Activated T-helper 1 cell treated with anti-CD3 and anti-CD28 coated beads, Interleukin-12 subunit alpha, Interleukin-12 subunit beta, Interleukin-2, Interleukin-4 antibody, amounts not matched to agents 30 ng/mL and 10 ng/mL and 1 ng/mL, durations not matched to agents 14 hours and 24 hours and 36 hours (primary cell): ENCODE results near the gene SESN2. TPM values are rescaled to one million over a fixed set of nuclear protein-coding genes. Genes with fewer than 3 reads are reported as not detected.
"Not testable (repeated sequence)": the region's sequence is repeated elsewhere in the genome, so short reads cannot be mapped to it uniquely, and the experiment has no call there.

Source experiments
- DNase-seq: peaks from one replicate; pipeline ENCODE4 v3.0.0; 2021; ENCODE audit warnings: low spot score
- H3K27ac Mint-ChIP-seq: one replicate; pipeline ENCODE4 v1.8.0; 2021; ENCODE audit warnings: mild to moderate bottlenecking, mixed read lengths
- H3K27me3 Mint-ChIP-seq: one replicate; pipeline ENCODE4 v1.8.0; 2022; ENCODE audit warnings: mild to moderate bottlenecking, moderate library complexity, mixed read lengths; ENCODE audit not compliant: insufficient read depth
- H3K36me3 Mint-ChIP-seq: one replicate; pipeline ENCODE4 v1.8.0; 2021; ENCODE audit warnings: low read depth, mixed read lengths
- H3K4me1 Mint-ChIP-seq: one replicate; pipeline ENCODE4 v1.8.0; 2021; ENCODE audit warnings: low read depth, mixed read lengths
- H3K4me3 Mint-ChIP-seq: one replicate; pipeline ENCODE4 v1.8.0; 2021; ENCODE audit warnings: mild to moderate bottlenecking, moderate library complexity, mixed read lengths
- H3K9me3 Mint-ChIP-seq: one replicate; pipeline ENCODE4 v1.8.0; 2021; ENCODE audit warnings: mixed read lengths
- intact Hi-C: fragments of 100-400 bp; cut with micrococcal nuclease; formaldehyde crosslinking; loops from one replicate; pipeline ENCODE4 v1.15.1; 2024
- total RNA-seq: library from RNA; stranded (reverse); gene quantifications from 2 replicates; pipeline ENCODE4 v1.2.3, GENCODE V29; 2022

Gene SESN2
- total RNA-seq, 1 donor from 2014 or later, result 19.3 TPM

DNA sequence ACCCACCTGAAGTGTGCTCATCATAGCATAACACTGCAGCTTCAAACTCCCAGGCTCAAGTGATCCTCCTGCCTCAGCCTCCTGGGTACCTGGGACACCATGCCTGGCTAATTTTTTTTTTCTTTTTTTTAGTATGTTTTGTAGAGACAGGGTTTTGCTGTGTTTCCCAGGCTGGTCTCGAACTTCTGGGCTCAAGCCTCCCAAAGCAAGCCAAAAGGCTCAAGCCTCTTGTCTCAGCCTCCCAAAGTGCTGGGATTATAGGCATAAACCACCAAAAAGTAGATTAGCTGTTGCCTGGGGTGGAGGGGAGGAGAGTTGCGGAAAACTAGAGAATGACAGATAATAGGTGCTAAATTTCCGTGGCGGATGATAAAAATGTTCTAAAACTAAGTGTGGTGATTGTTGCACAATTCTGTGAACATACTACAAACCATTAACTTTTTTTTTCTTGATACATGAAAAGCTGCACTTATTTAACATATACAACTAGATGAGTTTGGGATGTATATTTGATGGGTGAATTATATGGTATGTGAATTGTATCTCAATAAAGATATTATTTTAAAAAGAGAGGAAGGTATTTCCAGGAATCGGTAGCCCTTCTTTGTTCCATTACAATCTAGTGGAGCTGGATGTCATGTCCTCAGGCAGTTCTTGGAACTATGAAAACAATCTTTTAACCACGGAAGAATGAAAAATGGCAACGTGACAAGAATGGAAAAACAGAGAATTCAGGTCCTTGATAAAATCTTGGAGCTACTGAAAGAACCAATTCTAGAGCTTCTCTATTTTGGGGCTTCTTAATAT lies 42.3 kb downstream of the SESN2 start:
- H3K9me3 Mint-ChIP-seq, result no peaks in the 10 kb centered on the region
- no peak overlapping the region for H3K4me3 Mint-ChIP-seq
- intact Hi-C loops, result no loop called here
- peaks cover 7% of the 10 kb centered on the region for H3K27me3 Mint-ChIP-seq
- H3K36me3 Mint-ChIP-seq, result no peaks in the 10 kb centered on the region
- no peak for DNase-seq
- H3K27ac Mint-ChIP-seq, result no peak overlapping the region
- H3K4me1 Mint-ChIP-seq, result peaks cover 19% of the 10 kb centered on the region

DNA sequence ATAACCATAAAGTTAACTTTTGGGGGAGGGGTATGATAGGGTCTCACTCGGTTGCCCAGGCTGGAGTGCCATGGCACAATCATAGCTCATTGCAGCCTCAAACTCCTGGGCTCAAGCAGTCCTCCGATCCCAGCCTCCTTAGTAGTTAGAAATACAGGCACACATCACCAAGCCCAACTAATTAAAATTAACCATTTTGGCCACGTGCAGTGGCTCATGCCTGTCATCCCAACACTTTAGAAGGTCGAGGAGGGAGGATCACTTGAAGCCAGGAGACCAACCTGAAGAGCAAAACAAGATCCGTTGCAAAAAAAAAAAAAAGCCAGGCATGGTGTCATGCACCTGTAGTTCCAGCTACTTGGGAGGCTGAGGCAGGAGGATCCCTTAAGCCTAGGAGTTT lies 42.9 kb downstream of the SESN2 start:
- no peaks in the 10 kb centered on the region for H3K36me3 Mint-ChIP-seq
- DNase-seq, result no peak
- H3K4me3 Mint-ChIP-seq, result no peak overlapping the region
- peaks cover 5% of the 10 kb centered on the region for H3K27me3 Mint-ChIP-seq
- intact Hi-C loops, result no loop called here
- H3K27ac Mint-ChIP-seq, result no peak overlapping the region
- H3K9me3 Mint-ChIP-seq, result no peaks in the 10 kb centered on the region
- peaks cover 12% of the 10 kb centered on the region for H3K4me1 Mint-ChIP-seq

DNA sequence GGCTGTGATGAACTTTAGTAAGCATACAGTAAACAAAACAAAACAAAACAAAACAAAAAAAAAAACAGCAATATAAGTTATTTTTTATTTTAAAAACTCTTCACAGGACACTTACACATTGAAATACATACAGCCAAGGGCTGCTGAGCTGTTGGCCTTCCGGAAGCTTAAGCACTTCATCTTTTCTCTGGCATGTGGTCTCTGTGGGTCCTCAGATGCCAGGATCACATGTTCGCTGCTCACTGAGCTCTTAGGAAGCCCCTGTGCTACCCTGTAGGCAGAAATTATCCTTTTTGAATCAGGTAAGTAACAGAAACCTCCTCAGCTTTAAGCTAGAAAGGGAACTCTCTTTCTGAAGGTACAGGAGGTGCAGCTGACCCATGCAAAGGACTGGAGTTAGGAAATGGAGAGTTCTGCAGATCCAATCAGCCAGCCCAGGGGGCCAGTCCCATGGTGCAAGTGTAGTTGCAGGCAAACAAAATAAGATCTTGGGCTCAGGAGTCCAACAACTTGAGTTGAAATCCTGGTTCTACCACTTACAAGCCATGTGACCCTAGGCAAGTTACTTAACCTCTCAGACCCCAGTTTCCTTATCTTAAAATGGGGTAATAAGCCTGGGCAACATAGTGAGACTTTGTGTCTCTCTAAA lies 47.1 kb downstream of the SESN2 start:
- Mint-ChIP-seq H3K4me1 (no peaks in the 10 kb centered on the region), H3K9me3 (no peaks in the 10 kb centered on the region), H3K36me3 (no peaks in the 10 kb centered on the region), H3K27me3 (peaks cover 5% of the 10 kb centered on the region), H3K4me3 (no peak overlapping the region), H3K27ac (no peak overlapping the region)
- DNase-seq, result no peak
- intact Hi-C loops, result no loop called here

DNA sequence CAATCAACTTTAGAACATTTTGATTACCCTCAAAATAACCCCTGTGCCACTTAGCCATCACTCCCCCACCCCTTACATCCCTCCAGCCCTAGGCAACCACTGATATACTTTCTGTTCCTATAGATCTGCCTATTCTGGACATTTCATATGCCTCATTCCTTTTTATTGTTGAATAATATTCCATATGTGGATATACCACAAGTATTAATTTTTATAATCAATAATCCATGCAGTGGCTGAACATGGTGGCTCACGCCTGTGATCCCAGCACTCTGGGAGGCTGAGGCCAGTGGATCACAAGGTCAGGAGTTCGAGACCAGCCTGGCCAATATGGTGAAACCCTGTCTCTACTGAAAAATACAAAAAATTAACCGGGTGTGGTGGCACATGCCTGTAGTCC lies 49.4 kb downstream of the SESN2 start:
- Mint-ChIP-seq H3K4me3 (no peak overlapping the region), H3K9me3 (no peaks in the 10 kb centered on the region), H3K36me3 (no peaks in the 10 kb centered on the region), H3K27me3 (peaks cover 1% of the 10 kb centered on the region), H3K4me1 (no peaks in the 10 kb centered on the region), H3K27ac (no peak overlapping the region)
- intact Hi-C loops, result no loop called here
- DNase-seq, result no peak

GRCh38 chr1:28309702-28310101 lies 50.4 kb downstream of the SESN2 start:
- no peak overlapping the region for H3K27ac Mint-ChIP-seq
- H3K4me3 Mint-ChIP-seq, result no peak overlapping the region
- H3K4me1 Mint-ChIP-seq, result no peaks in the 10 kb centered on the region
- H3K27me3 Mint-ChIP-seq, result peaks cover 1% of the 10 kb centered on the region
- DNase-seq, result no peak
- H3K36me3 Mint-ChIP-seq, result no peaks in the 10 kb centered on the region
- intact Hi-C loops, result no loop called here
- no peaks in the 10 kb centered on the region for H3K9me3 Mint-ChIP-seq

DNA sequence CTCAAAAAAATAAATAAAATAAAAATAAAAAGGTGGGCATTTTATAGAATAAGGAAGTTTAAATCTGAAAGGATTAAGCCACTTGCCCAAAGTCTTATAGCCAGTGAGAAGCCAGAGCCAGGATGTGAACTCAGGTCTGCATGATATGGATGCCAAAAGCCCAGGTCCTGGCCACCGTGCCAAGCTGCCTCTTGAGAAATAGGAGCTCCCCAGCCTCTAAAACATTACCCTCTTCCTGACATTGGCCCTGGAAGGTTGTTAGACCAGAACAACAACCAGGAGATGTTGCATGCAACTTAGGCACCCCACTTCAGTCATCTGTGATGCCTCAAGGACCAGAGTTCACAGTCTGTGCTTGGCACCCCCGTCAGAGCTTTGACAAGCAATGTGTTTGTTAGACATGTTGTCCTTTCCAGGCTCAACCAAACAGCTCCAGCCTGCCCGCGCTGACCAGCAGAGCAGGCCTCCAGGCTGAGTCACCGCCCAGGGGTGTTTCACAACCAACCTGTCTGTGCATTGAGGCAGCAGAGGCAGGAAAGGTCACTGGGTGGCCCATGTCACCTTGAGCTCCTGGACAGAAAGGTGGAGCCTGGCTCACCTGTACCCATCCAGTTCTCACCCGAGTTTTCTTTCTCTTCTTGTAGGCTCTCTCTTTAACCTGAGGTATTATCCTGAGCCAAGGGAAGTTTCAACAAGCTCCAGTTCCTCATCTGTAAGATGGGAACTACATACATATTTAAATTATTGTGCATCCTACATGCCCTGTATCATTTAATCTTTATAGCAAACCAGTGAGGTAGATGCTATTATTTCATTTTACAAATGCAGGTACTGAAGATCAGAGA lies 54.6 kb downstream of the SESN2 start:
- H3K27ac Mint-ChIP-seq, result no peak overlapping the region
- no peaks in the 10 kb centered on the region for H3K4me1 Mint-ChIP-seq
- DNase-seq, result no peak
- H3K9me3 Mint-ChIP-seq, result no peaks in the 10 kb centered on the region
- H3K36me3 Mint-ChIP-seq, result no peaks in the 10 kb centered on the region
- no peaks in the 10 kb centered on the region for H3K27me3 Mint-ChIP-seq
- no peak overlapping the region for H3K4me3 Mint-ChIP-seq
- intact Hi-C loops, result no loop called here

DNA sequence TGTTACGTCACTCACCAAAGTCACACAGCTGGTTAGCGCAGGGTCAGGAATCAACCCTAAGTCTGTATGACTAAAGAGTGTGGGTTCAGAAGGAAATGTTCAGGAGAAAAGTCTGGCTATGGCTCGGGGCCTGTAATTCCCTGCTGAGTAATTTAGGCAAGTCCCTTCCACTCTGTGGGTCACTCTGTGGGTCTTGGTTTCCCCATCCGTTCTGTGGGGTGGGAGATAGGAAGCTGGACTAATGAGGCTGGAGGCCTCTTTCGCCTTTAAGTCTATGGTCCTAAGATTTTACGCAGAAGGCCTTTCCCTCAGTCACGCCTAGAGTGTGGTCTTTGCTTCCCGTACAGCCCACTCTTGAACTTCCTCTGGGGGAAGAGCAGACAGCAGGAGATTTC lies 55.2 kb downstream of the SESN2 start:
- no peak for DNase-seq
- no peaks in the 10 kb centered on the region for H3K36me3 Mint-ChIP-seq
- intact Hi-C loops, result no loop called here
- no peak overlapping the region for H3K4me3 Mint-ChIP-seq
- H3K27me3 Mint-ChIP-seq, result no peaks in the 10 kb centered on the region
- no peaks in the 10 kb centered on the region for H3K9me3 Mint-ChIP-seq
- no peaks in the 10 kb centered on the region for H3K4me1 Mint-ChIP-seq
- no peak overlapping the region for H3K27ac Mint-ChIP-seq

DNA sequence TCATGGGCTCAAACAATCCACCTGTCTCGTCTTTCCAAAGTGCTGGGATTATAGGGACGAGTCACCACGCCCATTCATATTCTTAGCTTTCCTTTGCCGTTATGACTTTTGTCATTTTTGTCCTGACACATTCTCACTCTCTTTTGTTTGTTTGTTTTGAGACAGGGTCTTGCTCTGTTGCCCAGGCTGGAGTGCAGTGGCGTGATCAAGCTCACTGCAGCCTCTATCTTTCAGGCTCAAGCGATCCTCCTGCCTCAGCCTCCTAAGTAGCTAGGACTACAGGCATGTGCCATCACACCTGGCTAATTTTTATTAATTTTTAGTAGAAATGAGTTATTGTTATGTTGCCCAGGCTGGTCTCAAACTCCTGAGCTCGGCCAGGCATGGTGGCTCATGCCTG lies 57.7 kb downstream of the SESN2 start:
- intact Hi-C loops, result no loop called here

GRCh38 chr1:28322194-28322593 lies 62.9 kb downstream of the SESN2 start:
- H3K27ac Mint-ChIP-seq, result no peak overlapping the region
- no peaks in the 10 kb centered on the region for H3K9me3 Mint-ChIP-seq
- DNase-seq, result no peak
- H3K4me1 Mint-ChIP-seq, result no peaks in the 10 kb centered on the region
- intact Hi-C loops, result no loop called here
- H3K4me3 Mint-ChIP-seq, result no peak overlapping the region
- peaks cover 5% of the 10 kb centered on the region for H3K27me3 Mint-ChIP-seq
- no peaks in the 10 kb centered on the region for H3K36me3 Mint-ChIP-seq

More for the DNA sequence above, 57.7 kb downstream of the SESN2 start:
- H3K27ac Mint-ChIP-seq, result no peak overlapping the region
- no peaks in the 10 kb centered on the region for H3K9me3 Mint-ChIP-seq
- H3K4me1 Mint-ChIP-seq, result no peaks in the 10 kb centered on the region
- H3K27me3 Mint-ChIP-seq, result peaks cover 3% of the 10 kb centered on the region
- no peak for DNase-seq
- no peaks in the 10 kb centered on the region for H3K36me3 Mint-ChIP-seq
- H3K4me3 Mint-ChIP-seq, result no peak overlapping the region

- no peak for DNase-seq
- no peak overlapping the region for H3K4me3 Mint-ChIP-seq
- intact Hi-C loops, result no loop called here
- peaks cover 4% of the 10 kb centered on the region for H3K4me1 Mint-ChIP-seq
- H3K9me3 Mint-ChIP-seq, result no peaks in the 10 kb centered on the region
- H3K27ac Mint-ChIP-seq, result no peak overlapping the region
- peaks cover 5% of the 10 kb centered on the region for H3K27me3 Mint-ChIP-seq
- H3K36me3 Mint-ChIP-seq, result peaks cover 2% of the 10 kb centered on the region
Measured at GRCh38 chr1:28323720-28324119, 64.4 kb downstream of the SESN2 start.

DNA sequence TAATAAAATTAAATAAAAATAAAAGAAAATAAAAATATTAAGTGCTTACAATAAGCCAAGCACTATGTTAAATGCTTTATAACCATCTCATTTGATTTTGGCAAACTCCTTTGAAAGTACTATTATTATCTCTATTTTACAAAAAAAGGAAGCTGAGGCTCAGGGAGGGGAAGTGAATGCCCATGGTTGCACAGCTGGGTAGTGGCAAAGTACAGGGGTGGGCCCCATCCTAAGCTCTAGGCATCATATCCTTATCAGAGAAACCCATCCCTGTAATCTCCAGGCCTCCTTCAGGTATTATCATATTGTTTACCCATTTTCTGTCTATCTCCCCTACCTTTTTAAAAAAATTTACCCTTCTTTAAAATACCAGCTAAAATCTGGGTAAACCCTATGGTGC lies 67.2 kb downstream of the SESN2 start:
- Mint-ChIP-seq H3K4me1 (peaks cover 13% of the 10 kb centered on the region), H3K27me3 (peaks cover 2% of the 10 kb centered on the region), H3K27ac (no peak overlapping the region), H3K4me3 (no peak overlapping the region), H3K9me3 (no peaks in the 10 kb centered on the region), H3K36me3 (peaks cover 10% of the 10 kb centered on the region)
- DNase-seq, result no peak
- intact Hi-C loops, result loop anchor here (5.0 kb wide), 2 partner anchors 126 to 239 kb away; partner anchors contain the start of gene EYA3

DNA sequence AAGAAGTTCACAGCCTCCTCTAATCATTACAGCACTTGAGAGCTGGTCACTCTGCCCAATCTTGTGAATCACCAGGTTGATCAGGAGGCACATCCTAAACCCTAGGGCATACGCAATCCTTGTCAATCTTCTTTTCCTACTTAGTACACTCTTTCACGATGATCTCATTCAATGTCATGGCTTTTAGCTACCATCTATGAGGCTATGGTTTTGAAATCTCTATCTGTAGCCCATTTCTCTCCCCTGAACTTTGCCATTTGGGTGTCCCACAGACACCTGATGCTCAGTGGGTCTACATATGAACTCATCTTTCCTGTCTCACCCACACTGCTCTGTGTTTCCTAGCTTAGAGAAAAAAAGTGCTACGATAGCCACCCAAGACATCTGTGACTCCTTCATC lies 67.7 kb downstream of the SESN2 start:
- DNase-seq, result no peak
- no peaks in the 10 kb centered on the region for H3K9me3 Mint-ChIP-seq
- H3K27me3 Mint-ChIP-seq, result peaks cover 2% of the 10 kb centered on the region
- H3K4me3 Mint-ChIP-seq, result no peak overlapping the region
- H3K36me3 Mint-ChIP-seq, result peaks cover 11% of the 10 kb centered on the region
- H3K27ac Mint-ChIP-seq, result no peak overlapping the region
- intact Hi-C loops, result loop anchor here (5.0 kb wide), 2 partner anchors 125 to 240 kb away; partner anchors contain the start of gene EYA3
- peaks cover 16% of the 10 kb centered on the region for H3K4me1 Mint-ChIP-seq

GRCh38 chr1:28327431-28327830 lies 68.1 kb downstream of the SESN2 start:
- not testable (repeated sequence) for H3K27ac Mint-ChIP-seq, H3K9me3 Mint-ChIP-seq, DNase-seq, H3K27me3 Mint-ChIP-seq
- Mint-ChIP-seq H3K36me3 (peaks cover 15% of the 10 kb centered on the region), H3K4me3 (peak overlapping the region; percentile 96), H3K4me1 (peaks cover 18% of the 10 kb centered on the region)
- intact Hi-C loops, result loop anchor here (5.0 kb wide), 2 partner anchors 125 to 240 kb away; partner anchors contain the start of gene EYA3
